CD4-positive, alpha-beta T cell treated with Interleukin-10 for 1 hour (primary cell): ENCODE data around the gene PRICKLE1.
A peak's percentile ranks its signal among the peaks of the same experiment; 100 is the strongest.

ENCODE experiments used
- DNase-seq: peaks from one replicate; pipeline ENCODE4 v3.0.0-alpha.2; 2020

The PRICKLE1 gene

GRCh38 chr12:42589465-42590329 lies at the start of gene PRICKLE1:
Gene PRICKLE1, minus strand, starts transcription at chr12:42589746. Its CDS starts 117,230 bp downstream, at chr12:42472516.
- peak; percentile 6 for DNase-seq

DNA sequence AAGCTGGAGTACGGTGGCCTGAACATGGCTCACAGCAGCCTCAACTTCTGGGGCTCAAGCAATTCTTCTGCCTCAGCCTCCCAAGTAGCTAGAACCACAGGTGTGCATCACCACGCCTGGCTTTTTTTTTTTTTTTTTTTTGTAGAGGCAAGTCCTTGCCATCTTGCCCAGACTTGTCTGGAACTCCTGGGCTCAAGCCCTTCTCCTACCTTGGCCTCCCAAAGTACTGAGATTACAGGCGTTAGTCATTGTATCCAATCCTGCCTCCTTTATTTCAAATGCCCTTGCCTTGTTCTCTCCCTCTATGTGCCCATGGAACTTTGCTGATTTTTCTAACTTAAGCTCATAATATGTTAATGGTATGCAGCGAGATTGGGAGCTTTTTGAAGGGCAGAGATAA lies 49.2 kb upstream of the PRICKLE1 start:
- no peak for DNase-seq

DNA sequence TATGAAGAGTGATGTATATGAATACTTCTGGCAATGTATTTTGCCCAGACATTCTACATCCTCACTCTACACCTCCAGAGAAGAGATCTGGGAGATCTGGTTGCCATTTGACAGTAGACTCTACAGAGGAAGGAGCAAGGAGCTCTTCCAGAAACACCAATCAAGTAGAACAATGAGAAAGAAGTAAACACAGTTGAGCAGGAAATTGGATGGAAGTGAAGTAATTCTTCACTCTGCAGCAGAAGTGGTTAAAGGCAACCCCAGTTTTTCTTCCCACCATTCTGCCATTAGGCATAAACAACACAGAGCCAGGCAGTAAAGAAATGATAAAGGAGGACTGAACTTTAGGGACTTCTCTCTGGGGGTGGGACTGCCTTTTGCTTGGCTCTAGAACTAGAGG lies 48.5 kb upstream of the PRICKLE1 start:
- DNase-seq: no peak

DNA sequence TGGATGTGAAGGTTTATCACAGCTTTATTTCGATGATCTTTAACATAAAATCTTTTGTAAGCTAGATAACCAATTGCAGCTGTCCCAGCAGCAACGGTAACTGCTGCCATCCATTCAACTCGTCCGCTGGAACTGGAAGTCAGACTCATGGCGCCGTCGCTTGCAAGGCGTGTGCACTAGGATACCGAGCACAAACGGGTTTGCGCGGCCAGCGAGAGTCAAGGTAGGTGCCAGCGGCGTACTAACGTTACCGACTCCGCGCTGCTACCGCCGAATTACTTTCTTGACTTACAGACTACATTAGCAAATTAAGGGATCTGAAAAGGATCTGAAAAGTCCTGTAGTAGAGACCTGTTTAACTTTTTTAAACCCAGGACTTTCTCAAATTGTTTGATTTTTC lies 47.4 kb upstream of the PRICKLE1 start:
- no peak for DNase-seq

DNA sequence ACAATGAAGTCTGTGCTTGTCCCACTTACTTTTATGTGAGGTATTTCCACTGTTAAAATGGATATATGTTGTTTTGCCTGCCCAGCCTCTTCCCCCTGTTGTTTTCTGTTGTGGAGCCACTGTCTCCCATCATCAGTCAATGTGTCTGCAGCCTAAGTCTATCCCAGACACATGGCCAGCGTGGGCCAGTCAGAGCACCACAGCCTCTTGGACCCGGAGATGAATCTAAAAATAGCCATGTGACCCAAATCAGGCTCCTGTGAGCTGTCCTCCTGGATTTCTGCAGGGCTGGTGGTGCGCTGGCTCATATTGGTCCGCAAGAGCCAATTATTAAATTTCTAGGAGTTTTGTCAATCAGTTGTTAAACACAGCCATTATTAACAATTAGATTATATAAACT lies 44.0 kb upstream of the PRICKLE1 start:
- DNase-seq: no peak

DNA sequence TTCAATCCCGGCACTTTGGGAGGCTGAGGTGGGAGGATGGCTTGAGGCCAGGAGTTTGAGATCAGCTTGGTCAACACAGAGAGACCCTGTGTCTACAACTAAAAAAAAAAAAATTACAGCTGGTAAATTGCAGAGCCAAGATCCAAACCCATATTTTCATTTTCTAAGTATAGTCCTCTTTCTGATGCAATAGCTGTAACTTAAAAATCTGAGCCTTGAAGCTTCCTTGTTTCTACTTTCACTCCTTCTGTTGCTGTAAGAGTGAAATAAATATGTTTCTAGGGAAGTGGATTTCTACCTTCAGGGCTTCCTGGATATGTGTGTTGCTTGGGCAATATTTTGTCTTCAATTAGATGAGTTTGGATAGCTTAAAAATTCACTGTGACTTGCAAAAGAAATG lies 42.0 kb upstream of the PRICKLE1 start:
- no peak for DNase-seq

DNA sequence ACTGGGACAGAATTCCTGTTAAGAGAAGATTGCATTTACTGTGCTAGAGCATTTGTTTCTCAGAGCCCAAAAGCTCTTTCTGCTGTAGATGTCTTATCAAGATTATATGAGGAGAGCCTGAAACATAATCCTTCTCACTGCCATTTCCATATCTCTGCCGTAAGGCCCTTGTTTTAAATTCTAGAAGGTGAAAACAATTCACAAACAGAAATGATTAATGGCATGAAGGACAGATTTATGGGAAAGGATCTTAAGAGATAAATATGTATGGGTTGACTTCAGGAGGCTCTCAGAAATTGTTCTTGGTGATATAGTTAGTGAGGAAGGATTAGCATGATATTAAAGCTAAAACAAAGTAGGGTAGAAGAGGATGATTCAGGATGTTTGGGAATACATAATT lies 40.8 kb upstream of the PRICKLE1 start:
- DNase-seq: no peak

DNA sequence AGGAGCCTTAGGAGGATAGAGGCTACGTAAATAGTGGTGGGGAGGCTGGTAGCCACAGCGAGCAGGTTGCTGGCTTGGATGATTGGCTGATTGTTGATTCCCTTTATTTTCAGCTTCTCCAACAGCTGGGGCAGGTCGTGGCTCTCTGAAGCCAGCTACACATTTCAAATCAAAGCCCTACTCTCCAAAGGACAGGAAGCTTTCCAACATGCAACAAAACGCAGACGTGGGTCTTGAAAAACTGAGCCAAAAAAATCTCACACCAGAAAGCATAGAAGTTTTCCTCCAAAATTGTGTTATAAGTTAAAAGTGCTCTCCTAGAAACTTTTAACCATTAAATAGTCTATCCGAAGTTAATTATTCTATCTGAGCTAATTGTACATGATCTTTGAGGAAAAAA lies 37.6 kb upstream of the PRICKLE1 start:
- no peak for DNase-seq

GRCh38 chr12:42625611-42626010 lies 36.1 kb upstream of the PRICKLE1 start:
- no peak for DNase-seq

GRCh38 chr12:42617622-42618021 lies 28.1 kb upstream of the PRICKLE1 start:
- no peak for DNase-seq

- DNase-seq: no peak
These were observed 25.5 kb upstream of the PRICKLE1 start for GRCh38 chr12:42615006-42615405.

- DNase-seq: no peak
These were observed 22.7 kb upstream of the PRICKLE1 start for GRCh38 chr12:42612231-42612613.

GRCh38 chr12:42611571-42612230 lies 22.2 kb upstream of the PRICKLE1 start:
- no peak for DNase-seq

DNA sequence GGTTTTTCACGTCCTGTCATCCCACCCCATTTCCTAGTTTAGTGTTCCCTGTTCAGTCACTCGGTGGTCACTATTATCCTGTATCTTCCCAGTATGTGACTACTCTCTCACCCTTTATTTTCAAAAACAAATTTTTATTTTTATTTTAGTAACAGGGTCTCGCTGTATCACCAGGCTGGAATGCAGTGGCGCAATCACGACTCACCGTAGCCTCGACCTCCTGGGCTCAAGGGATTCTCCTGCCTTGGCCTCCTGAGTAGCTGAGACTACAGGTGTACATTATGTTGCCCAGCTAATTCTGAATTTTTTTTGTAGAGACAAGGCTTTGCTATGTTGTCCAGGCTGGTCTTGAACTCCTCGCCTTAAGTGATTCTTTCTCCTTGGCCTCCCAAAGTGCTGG lies 20.1 kb upstream of the PRICKLE1 start:
- DNase-seq: no peak

DNA sequence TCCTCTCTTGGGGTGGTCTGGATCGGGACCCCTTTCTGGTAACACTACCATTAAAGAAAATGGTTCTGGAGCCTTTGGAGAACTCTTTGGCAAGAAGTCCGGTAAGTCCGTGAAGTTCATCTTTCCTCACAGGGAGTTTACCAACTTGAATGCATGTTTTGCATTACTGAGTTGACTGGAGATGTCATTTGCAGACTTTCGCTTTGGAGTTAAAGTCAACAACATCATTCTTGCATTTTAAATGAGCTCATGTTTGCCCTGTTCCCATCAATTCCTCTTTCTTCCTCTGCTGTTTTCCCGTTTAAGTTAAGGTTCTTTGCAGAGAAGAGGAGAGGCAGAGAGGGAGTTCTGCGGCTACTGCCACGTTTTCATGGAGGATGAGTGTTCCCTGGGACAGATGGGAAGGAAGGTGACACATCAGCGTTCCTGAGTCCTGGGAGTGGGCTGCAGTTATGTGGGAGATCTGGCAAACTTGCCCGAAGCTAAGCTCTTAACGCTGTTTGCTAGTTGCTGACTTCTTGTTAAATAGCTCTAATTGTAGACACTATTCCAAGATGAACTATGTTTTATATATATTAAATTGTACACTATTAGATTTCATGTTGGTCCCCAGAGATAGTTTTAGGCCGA lies 18.8 kb upstream of the PRICKLE1 start:
- no peak for DNase-seq

- no peak for DNase-seq
These were observed 18.1 kb upstream of the PRICKLE1 start for GRCh38 chr12:42607584-42608058.

- DNase-seq: no peak
These were observed 16.9 kb upstream of the PRICKLE1 start for GRCh38 chr12:42606471-42606870.

DNA sequence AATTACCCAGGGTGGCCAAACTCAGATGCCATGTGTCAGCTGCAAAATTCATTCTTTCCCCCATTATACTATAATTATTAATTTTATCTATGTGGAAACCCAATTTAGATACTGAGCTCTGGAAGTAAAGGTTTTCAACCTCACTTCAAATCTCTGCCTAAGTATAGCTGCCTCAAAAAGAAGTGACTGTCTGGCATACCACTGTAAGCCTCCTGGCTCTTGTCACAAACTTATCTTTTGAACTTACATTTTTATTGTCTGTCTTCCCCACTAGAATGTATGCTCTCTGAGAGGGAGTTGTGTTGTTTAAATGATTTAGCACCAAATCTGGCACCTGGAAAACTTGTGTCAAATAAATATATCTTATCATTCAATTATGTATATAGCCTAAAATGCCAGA lies 16.1 kb upstream of the PRICKLE1 start:
- no peak for DNase-seq

DNA sequence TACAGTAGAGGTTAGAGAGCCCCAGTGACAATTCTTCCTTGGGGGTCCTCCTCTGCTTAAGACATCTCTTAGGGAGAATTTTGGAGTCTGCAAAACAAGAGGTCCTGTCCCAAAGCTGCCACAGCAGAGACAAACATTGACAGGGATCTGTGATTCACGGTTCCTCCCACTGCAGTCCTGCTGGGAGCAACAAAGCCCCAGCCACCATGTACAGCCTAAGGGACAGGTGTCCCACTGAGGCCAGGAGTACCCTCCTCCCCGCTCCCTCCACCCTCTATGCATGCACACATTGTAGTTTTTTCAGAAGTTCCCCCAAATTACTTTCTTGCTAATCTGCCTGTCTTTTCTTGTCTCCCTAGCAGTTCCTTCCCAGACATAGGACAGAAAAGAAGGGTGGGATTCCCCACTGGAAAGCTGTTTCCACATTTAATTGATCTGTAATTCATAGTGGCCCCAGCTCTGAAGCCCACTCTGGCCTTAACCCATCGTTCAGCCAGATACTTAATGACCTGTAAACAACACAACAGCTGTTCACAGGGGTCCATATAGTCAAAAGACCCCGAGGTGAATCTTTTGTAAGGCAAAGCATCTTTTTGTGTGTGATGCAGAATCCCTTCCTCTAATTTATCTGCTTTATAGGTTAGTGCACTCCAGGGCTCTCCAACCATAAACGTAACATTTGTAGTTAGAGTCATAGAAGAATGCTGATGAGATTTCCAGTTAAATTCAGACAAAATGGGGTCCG lies 13.9 kb upstream of the PRICKLE1 start:
- DNase-seq: no peak

DNA sequence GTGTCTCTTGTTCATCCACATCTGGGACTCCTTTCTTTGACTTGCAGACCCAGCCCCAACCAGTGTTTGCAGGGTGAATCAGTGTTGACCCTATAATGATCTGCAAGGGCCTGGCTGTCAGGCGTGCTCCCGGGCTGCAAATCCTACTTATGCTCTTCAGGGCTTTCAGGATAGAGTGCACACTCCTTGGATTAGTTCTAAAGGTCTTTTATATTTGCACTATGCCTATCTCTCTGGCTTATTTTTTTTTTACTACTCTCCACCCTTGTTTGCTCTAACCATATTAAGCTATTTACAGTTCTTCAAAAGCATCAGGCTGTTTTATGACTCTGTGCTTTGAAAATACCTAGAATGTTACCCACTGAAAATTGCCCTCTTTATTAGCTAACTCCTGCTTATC lies 4.3 kb upstream of the PRICKLE1 start:
- no peak for DNase-seq

DNA sequence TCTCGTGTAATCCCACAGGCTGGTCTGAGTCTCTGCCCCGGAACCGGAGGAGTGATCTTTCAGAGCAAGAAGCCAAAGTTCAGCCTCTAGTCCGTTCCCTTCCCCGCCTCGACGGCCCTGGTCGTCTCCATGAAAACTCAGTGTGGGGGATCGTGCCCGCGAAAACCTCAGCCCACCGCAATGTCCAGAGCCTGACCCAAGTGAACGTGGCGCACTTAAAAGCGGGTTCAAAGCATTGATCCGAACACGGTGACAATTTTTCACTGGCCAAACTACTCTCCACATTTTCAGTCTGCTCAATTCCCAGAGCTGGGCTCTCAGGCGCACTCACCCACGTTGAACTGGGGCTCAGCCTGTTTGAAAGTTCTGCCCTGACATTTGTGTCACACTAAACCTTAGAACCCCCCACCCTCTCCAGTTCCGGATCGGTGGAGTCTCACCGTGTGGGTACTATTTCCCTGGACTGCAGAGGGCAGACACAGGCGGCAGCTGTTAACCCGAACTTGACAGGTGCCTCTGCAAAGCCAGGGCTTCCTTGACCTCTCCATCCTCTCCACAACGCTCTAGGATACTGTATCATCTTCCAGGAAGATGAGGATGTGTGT lies 886 bp upstream of the PRICKLE1 start:
- DNase-seq: no peak
